ENCODE data around the gene AOPEP. TPM values are rescaled to one million over a fixed set of nuclear protein-coding genes. Genes with fewer than 3 reads are reported as not detected.

Gene AOPEP
- total and polyA plus RNA-seq, 9 of the 15 experiments (the other 6 are each of a cell fraction or from before 2014, with no cell fraction given), result 4.5 to 19.3 (median 13.5) TPM

DNA sequence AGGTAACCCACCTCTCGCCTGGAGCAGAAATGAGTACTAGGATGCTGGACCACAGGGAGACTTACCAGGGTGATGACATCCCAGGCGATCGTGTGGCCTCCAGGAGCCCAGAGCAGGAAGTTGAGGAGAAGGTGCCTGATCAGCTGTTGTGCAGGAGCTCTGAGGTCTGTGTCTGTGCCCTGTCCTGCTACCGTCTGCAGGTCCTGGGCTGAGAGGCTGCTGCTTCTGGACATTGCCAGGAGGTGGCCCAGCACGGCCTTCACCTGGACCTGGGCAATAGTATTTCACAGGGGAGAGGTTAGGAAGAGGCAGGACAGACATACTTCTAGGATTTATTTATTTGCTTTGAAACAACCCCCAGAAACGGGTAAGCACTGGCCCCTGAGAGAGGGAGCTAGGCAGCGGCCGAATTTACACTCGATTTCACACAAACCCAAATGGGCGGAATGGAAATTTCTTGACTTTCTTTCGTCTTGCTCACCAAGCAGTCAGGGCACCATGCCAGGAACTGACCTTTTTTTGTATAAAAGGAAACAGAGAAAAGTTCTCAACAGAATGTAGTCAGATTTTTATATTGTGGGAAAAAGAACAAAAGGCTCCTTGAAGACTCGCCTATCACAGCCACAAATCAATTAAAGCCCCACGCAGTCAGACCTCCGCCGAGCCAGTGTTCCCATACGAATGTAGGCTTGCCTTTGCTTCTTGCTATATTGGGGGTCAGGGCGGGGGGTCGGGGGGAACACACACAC is 380.7 kb downstream of the AOPEP start (continued):
- TF ChIP-seq TCFL5 (CRISPR knock-in tag; conservative IDR thresholded peaks at IDR 0.05), result no peak
- TF ChIP-seq, protein P1, sequence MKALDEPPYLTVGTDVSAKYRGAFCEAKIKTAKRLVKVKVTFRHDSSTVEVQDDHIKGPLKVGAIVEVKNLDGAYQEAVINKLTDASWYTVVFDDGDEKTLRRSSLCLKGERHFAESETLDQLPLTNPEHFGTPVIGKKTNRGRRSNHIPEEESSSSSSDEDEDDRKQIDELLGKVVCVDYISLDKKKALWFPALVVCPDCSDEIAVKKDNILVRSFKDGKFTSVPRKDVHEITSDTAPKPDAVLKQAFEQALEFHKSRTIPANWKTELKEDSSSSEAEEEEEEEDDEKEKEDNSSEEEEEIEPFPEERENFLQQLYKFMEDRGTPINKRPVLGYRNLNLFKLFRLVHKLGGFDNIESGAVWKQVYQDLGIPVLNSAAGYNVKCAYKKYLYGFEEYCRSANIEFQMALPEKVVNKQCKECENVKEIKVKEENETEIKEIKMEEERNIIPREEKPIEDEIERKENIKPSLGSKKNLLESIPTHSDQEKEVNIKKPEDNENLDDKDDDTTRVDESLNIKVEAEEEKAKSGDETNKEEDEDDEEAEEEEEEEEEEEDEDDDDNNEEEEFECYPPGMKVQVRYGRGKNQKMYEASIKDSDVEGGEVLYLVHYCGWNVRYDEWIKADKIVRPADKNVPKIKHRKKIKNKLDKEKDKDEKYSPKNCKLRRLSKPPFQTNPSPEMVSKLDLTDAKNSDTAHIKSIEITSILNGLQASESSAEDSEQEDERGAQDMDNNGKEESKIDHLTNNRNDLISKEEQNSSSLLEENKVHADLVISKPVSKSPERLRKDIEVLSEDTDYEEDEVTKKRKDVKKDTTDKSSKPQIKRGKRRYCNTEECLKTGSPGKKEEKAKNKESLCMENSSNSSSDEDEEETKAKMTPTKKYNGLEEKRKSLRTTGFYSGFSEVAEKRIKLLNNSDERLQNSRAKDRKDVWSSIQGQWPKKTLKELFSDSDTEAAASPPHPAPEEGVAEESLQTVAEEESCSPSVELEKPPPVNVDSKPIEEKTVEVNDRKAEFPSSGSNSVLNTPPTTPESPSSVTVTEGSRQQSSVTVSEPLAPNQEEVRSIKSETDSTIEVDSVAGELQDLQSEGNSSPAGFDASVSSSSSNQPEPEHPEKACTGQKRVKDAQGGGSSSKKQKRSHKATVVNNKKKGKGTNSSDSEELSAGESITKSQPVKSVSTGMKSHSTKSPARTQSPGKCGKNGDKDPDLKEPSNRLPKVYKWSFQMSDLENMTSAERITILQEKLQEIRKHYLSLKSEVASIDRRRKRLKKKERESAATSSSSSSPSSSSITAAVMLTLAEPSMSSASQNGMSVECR (CRISPR knock-in tag; IDR thresholded peaks at IDR 0.05), result no peak

DNA sequence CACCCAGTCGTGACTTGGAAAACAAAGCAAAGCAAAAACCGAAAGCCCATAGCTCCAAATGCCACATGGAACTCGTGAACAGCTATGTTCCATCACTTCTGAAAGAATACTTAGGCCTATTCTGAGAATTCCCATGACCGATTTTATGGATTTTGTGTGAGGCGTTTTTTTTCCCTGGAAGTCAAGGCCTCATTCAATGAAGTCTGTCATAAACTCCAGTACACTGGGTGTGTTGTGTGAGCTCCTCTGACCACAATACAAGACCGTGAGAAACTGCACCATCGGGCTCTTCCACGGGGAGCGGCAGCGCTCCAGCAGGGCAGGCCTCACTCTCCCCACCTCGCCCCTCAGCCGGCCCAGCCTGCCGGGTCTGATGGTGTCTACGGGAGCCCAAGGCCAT is 381.5 kb downstream of the AOPEP start:
- 80% methylated on average over 14 of the region's 14 CpGs for WGBS (ENCODE audit: insufficient coverage, low coverage, missing lambda C conversion rate)
- ChIA-PET CTCF (ENCODE audit: low intra/inter-chr PET ratio) (no interaction called here), POLR2A (no interaction called here)
- FAIRE-seq (no peak), DNase-seq (ENCODE audit: extremely low read depth in 1 of 4, low spot score in 3 of 4) (no peak), ATAC-seq (no peak)
- peaks cover 14% of the 10 kb centered on the region; the same call in 1 of the 3 replicates for H3K36me3 ChIP-seq (ENCODE audit: control insufficient read depth, insufficient read depth, low read length)
- no peak overlapping the region for H3K4me2 ChIP-seq (ENCODE audit: insufficient read depth, low read length)
- no peaks in the 10 kb centered on the region for H3K9me1 ChIP-seq (ENCODE audit: control insufficient read depth, insufficient read depth, low read length)
- H3K9me3 ChIP-seq (replicated peaks; ENCODE audit: control insufficient read depth, insufficient read depth, low read depth, low read length), result no peaks in the 10 kb centered on the region
- no peak overlapping the region for H3K9ac ChIP-seq (ENCODE audit: insufficient read depth in 1 of 2, low read depth in 2 of 2, low read length in 2 of 2)
- no TSS peak for BruUV-seq (replicated peaks)
- peaks cover 0 to 7% of the 10 kb centered on the region in 2 experiments; a peak in 1 of 5 replicates for H3K4me1 ChIP-seq (replicated peaks in 1 of 2; ENCODE audit: control insufficient read depth in 2 of 2, insufficient read depth in 2 of 2, low read length in 2 of 2)
- no peak overlapping the region for H2AFZ ChIP-seq (ENCODE audit: low read depth, low read length)
- H3K79me2 ChIP-seq (ENCODE audit: control insufficient read depth, insufficient read depth, low read length), result no peaks in the 10 kb centered on the region
- TF ChIP-seq ZEB2 (IDR thresholded peaks at IDR 0.05), result no peak
- TF ChIP-seq NFIX (CRISPR knock-in tag; IDR thresholded peaks at IDR 0.05; ENCODE audit: low read depth), result no peak
- no peak for TF ChIP-seq ZNF175 (CRISPR knock-in tag; IDR thresholded peaks at IDR 0.05; ENCODE audit: low read depth)
- TF ChIP-seq ZKSCAN8 (CRISPR knock-in tag; IDR thresholded peaks at IDR 0.05), result no peak
- no peak for TF ChIP-seq CREM (IDR thresholded peaks at IDR 0.05; ENCODE audit: low read depth)
- no peak for TF ChIP-seq POU5F1 (IDR thresholded peaks at IDR 0.05; ENCODE audit: borderline replicate concordance, low read depth, low read length, partially characterized antibody)
- no peak for TF ChIP-seq TEAD1 (CRISPR knock-in tag; IDR thresholded peaks at IDR 0.05)
- no peak for TF ChIP-seq BRD4 (IDR thresholded peaks at IDR 0.05)
- no peak for TF ChIP-seq ZBTB8A (IDR thresholded peaks at IDR 0.05; ENCODE audit: partially characterized antibody)
- no peak overlapping the region for H3K27ac ChIP-seq (ENCODE audit: extremely low read depth, low read depth, low read length)
- in situ Hi-C loops (cut with MboI) (no loop called here), intact Hi-C loops (cut with micrococcal nuclease) (no loop called here)
- no peaks in the 10 kb centered on the region for H4K20me1 ChIP-seq (replicated peaks; ENCODE audit: control insufficient read depth, insufficient read depth, low read length)
- H3K4me3 ChIP-seq, result no peak overlapping the region
- no peaks in the 10 kb centered on the region for H3K27me3 ChIP-seq (ENCODE audit: control insufficient read depth in 2 of 2, insufficient read depth in 2 of 2, low read length in 2 of 2)

All from K562 (cell line).